ENCODE data around the gene NUP188. TPM values are rescaled to one million over a fixed set of nuclear protein-coding genes. Genes with fewer than 3 reads are reported as not detected.

Gene NUP188
- total and polyA plus RNA-seq, 4 donors = 30.3 to 43.6 (median 32.5) TPM

GRCh38 chr9:129011170-129011569 is 63.7 kb downstream of the NUP188 start:
- Histone ChIP-seq H3K27me3 (ENCODE audit: control insufficient read depth, insufficient read depth, low read length) (no peaks in the 10 kb centered on the region), H3K27ac (ENCODE audit: low read depth, low read length) (no peak overlapping the region), H3K4me3 (ENCODE audit: low read depth, low read length) (no peak overlapping the region), H3K4me1 (ENCODE audit: control insufficient read depth, insufficient read depth, low read length) (peaks cover 10% of the 10 kb centered on the region), H3K9me3 (ENCODE audit: control insufficient read depth, insufficient read depth, low read length) (no peaks in the 10 kb centered on the region), H3K36me3 (ENCODE audit: control insufficient read depth, insufficient read depth, low read length) (peaks cover 96% of the 10 kb centered on the region)
- DNase-seq (ENCODE audit: low read depth in 4 of 6, low spot score in 6 of 6) = no peak
- 95% methylated on average over 17 of the region's 19 CpGs for WGBS (ENCODE audit: insufficient coverage)

GRCh38 chr9:129011761-129012181 is 64.3 kb downstream of the NUP188 start:
- peaks cover 6% of the 10 kb centered on the region for H3K4me1 ChIP-seq (ENCODE audit: control insufficient read depth, insufficient read depth, low read length)
- no peaks in the 10 kb centered on the region for H3K9me3 ChIP-seq (ENCODE audit: control insufficient read depth, insufficient read depth, low read length)
- peaks cover 93% of the 10 kb centered on the region for H3K36me3 ChIP-seq (ENCODE audit: control insufficient read depth, insufficient read depth, low read length)
- DNase-seq (ENCODE audit: low read depth in 4 of 6, low spot score in 6 of 6) = no peak
- WGBS (ENCODE audit: insufficient coverage) = 75% methylated on average over 11 of the region's 11 CpGs
- H3K27me3 ChIP-seq (ENCODE audit: control insufficient read depth, insufficient read depth, low read length) = no peaks in the 10 kb centered on the region
- H3K4me3 ChIP-seq (ENCODE audit: low read depth, low read length) = no peak overlapping the region
- H3K27ac ChIP-seq (ENCODE audit: low read depth, low read length) = no peak overlapping the region

GRCh38 chr9:129012343-129012742 is 64.8 kb downstream of the NUP188 start:
- no peak for DNase-seq (ENCODE audit: low read depth in 4 of 6, low spot score in 6 of 6)
- H3K27me3 ChIP-seq (ENCODE audit: control insufficient read depth, insufficient read depth, low read length) = no peaks in the 10 kb centered on the region
- 100% methylated on average over 3 of the region's 7 CpGs for WGBS (ENCODE audit: insufficient coverage)
- H3K4me3 ChIP-seq (ENCODE audit: low read depth, low read length) = no peak overlapping the region
- peaks cover 90% of the 10 kb centered on the region for H3K36me3 ChIP-seq (ENCODE audit: control insufficient read depth, insufficient read depth, low read length)
- H3K27ac ChIP-seq (ENCODE audit: low read depth, low read length) = no peak overlapping the region
- no peaks in the 10 kb centered on the region for H3K9me3 ChIP-seq (ENCODE audit: control insufficient read depth, insufficient read depth, low read length)
- H3K4me1 ChIP-seq (ENCODE audit: control insufficient read depth, insufficient read depth, low read length) = peaks cover under 1% of the 10 kb centered on the region

- Histone ChIP-seq H3K9me3 (ENCODE audit: control insufficient read depth, insufficient read depth, low read length) (no peaks in the 10 kb centered on the region), H3K27me3 (ENCODE audit: control insufficient read depth, insufficient read depth, low read length) (no peaks in the 10 kb centered on the region), H3K36me3 (ENCODE audit: control insufficient read depth, insufficient read depth, low read length) (peaks cover 88% of the 10 kb centered on the region), H3K4me1 (ENCODE audit: control insufficient read depth, insufficient read depth, low read length) (no peaks in the 10 kb centered on the region), H3K27ac (ENCODE audit: low read depth, low read length) (no peak overlapping the region), H3K4me3 (ENCODE audit: low read depth, low read length) (no peak overlapping the region)
- 89% methylated on average over 16 of the region's 16 CpGs for WGBS (ENCODE audit: insufficient coverage)
- no peak for DNase-seq (ENCODE audit: low read depth in 4 of 6, low spot score in 6 of 6)
Observed at GRCh38 chr9:129012893-129013448, 65.5 kb downstream of the NUP188 start.

DNA sequence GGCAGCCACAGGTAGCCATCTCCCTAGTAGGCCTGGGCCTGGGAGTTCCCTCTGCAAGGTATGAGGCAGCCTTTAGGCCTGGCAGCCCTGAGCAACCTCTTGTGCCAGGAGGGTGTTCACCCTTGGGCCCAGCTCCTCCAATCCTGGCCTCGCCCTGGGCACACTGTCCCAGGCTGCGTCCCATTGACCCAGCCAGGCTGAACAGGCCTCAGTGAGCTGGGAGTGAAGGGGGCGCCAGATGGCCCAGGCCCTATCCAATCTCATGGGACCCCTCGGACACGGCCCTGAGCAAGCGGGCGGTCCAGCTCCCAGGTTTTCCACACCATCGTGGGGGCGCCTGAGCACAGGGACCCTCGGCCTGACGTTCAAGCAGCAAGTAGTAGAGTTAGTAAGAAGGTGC is 66.2 kb downstream of the NUP188 start:
- no peak for DNase-seq (ENCODE audit: low read depth in 4 of 6, low spot score in 6 of 6)
- H3K27ac ChIP-seq (ENCODE audit: low read depth, low read length) = no peak overlapping the region
- H3K4me3 ChIP-seq (ENCODE audit: low read depth, low read length) = no peak overlapping the region
- no peaks in the 10 kb centered on the region for H3K9me3 ChIP-seq (ENCODE audit: control insufficient read depth, insufficient read depth, low read length)
- H3K27me3 ChIP-seq (ENCODE audit: control insufficient read depth, insufficient read depth, low read length) = no peaks in the 10 kb centered on the region
- H3K36me3 ChIP-seq (ENCODE audit: control insufficient read depth, insufficient read depth, low read length) = peaks cover 84% of the 10 kb centered on the region
- 93% methylated on average over 11 of the region's 11 CpGs for WGBS (ENCODE audit: insufficient coverage)
- no peaks in the 10 kb centered on the region for H3K4me1 ChIP-seq (ENCODE audit: control insufficient read depth, insufficient read depth, low read length)

GRCh38 chr9:129014124-129014523 is 66.6 kb downstream of the NUP188 start:
- H3K27ac ChIP-seq (ENCODE audit: low read depth, low read length) = no peak overlapping the region
- H3K4me1 ChIP-seq (ENCODE audit: control insufficient read depth, insufficient read depth, low read length) = no peaks in the 10 kb centered on the region
- H3K27me3 ChIP-seq (ENCODE audit: control insufficient read depth, insufficient read depth, low read length) = no peaks in the 10 kb centered on the region

GRCh38 chr9:129014608-129015007 is 67.1 kb downstream of the NUP188 start:
- no peak for DNase-seq (ENCODE audit: low read depth in 4 of 6, low spot score in 6 of 6)
- H3K27ac ChIP-seq (ENCODE audit: low read depth, low read length) = no peak overlapping the region
- WGBS (ENCODE audit: insufficient coverage) = 90% methylated on average over 8 of the region's 8 CpGs
- peaks cover 82% of the 10 kb centered on the region for H3K36me3 ChIP-seq (ENCODE audit: control insufficient read depth, insufficient read depth, low read length)
- no peaks in the 10 kb centered on the region for H3K4me1 ChIP-seq (ENCODE audit: control insufficient read depth, insufficient read depth, low read length)
- H3K9me3 ChIP-seq (ENCODE audit: control insufficient read depth, insufficient read depth, low read length) = no peaks in the 10 kb centered on the region
- no peak overlapping the region for H3K4me3 ChIP-seq (ENCODE audit: low read depth, low read length)
- no peaks in the 10 kb centered on the region for H3K27me3 ChIP-seq (ENCODE audit: control insufficient read depth, insufficient read depth, low read length)

More at GRCh38 chr9:129014124-129014523, 66.6 kb downstream of the NUP188 start:
- Histone ChIP-seq H3K4me3 (ENCODE audit: low read depth, low read length) (no peak overlapping the region), H3K36me3 (ENCODE audit: control insufficient read depth, insufficient read depth, low read length) (peaks cover 82% of the 10 kb centered on the region), H3K9me3 (ENCODE audit: control insufficient read depth, insufficient read depth, low read length) (no peaks in the 10 kb centered on the region)
- no peak for DNase-seq (ENCODE audit: low read depth in 4 of 6, low spot score in 6 of 6)
- WGBS (ENCODE audit: insufficient coverage) = 92% methylated on average over 11 of the region's 11 CpGs

- Histone ChIP-seq H3K4me3 (ENCODE audit: low read depth, low read length) (no peak overlapping the region), H3K27me3 (ENCODE audit: control insufficient read depth, insufficient read depth, low read length) (no peaks in the 10 kb centered on the region), H3K4me1 (ENCODE audit: control insufficient read depth, insufficient read depth, low read length) (peaks cover 14% of the 10 kb centered on the region), H3K27ac (ENCODE audit: low read depth, low read length) (no peak overlapping the region), H3K36me3 (ENCODE audit: control insufficient read depth, insufficient read depth, low read length) (peaks cover 54% of the 10 kb centered on the region), H3K9me3 (ENCODE audit: control insufficient read depth, insufficient read depth, low read length) (no peaks in the 10 kb centered on the region)
- no peak for DNase-seq (ENCODE audit: low read depth in 4 of 6, low spot score in 6 of 6)
- WGBS (ENCODE audit: insufficient coverage) = 73% methylated on average over 8 of the region's 8 CpGs
Observed at GRCh38 chr9:129021091-129021490, 73.6 kb downstream of the NUP188 start.

DNA sequence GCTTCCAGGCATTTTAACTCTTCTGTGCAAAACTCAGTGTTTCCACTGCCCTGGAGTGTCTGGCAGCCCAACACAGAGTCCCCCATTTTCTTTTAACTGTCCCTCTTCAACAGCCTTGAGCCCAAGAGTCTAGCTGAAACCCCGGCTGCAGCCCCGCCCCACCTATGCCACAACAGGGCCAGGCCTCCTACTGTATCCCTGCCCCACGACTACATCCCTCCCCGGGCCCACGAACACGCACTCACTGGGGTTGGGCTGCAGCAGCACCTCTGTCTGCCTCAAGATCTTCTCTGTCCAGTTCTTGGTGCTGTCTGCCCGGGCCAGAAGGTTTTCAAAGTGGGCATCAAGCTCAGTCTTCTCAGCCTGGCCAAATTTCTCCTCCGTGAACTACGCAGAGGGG is 74.5 kb downstream of the NUP188 start:
- H3K9me3 ChIP-seq (ENCODE audit: control insufficient read depth, insufficient read depth, low read length) = no peaks in the 10 kb centered on the region
- peaks cover 23% of the 10 kb centered on the region for H3K4me1 ChIP-seq (ENCODE audit: control insufficient read depth, insufficient read depth, low read length)
- H3K4me3 ChIP-seq (ENCODE audit: low read depth, low read length) = no peak overlapping the region
- no peak overlapping the region for H3K27ac ChIP-seq (ENCODE audit: low read depth, low read length)
- no peak for DNase-seq (ENCODE audit: low read depth in 4 of 6, low spot score in 6 of 6)
- peaks cover 48% of the 10 kb centered on the region for H3K36me3 ChIP-seq (ENCODE audit: control insufficient read depth, insufficient read depth, low read length)
- H3K27me3 ChIP-seq (ENCODE audit: control insufficient read depth, insufficient read depth, low read length) = no peaks in the 10 kb centered on the region
- WGBS (ENCODE audit: insufficient coverage) = 76% methylated on average over 8 of the region's 9 CpGs

DNA sequence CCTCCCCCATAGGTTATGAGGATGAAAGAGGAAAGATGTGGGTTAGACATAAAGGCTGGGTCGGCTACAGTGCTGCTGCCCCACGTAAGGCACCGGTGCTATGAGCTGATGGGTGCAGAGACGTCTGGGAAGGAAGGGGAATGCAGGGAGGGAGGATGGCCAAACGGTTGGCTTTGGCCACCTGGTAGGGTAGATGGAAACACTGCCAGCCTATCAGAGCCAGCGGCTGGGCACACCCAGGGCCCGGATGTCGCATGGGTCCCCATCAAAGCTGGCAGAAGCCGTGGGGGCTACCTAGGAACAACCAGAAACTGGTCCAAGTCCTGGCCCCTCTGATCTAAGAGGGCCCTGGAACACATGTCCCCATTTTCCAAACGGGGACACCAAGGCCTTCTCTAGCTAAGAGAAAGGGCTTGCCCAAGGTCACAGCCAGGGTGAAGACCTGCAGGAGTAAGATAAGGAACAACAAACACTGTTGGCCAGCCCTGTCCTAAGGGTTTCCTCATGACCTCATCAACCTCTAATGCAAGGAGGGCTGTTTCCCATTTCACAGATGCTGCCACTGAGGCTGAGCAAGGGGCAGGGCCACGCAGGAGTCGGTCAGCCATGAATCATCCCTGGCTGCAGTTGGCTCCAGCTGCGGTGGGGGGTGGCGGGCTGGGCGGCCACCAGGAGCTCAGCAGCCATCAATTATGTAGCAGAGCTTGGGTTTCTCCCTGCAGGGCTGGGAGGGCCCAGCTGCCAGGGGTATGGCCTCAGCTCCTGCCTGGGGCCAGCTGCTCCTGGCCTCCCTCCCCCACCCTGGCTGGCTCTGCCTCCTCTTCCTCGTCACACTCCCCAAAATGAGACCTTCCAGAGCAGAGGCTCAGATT is 75.8 kb downstream of the NUP188 start:
- Histone ChIP-seq H3K27me3 (ENCODE audit: control insufficient read depth, insufficient read depth, low read length) (no peaks in the 10 kb centered on the region), H3K36me3 (ENCODE audit: control insufficient read depth, insufficient read depth, low read length) (peaks cover 41% of the 10 kb centered on the region), H3K4me1 (ENCODE audit: control insufficient read depth, insufficient read depth, low read length) (peaks cover 31% of the 10 kb centered on the region), H3K4me3 (ENCODE audit: low read depth, low read length) (no peak overlapping the region), H3K9me3 (ENCODE audit: control insufficient read depth, insufficient read depth, low read length) (no peaks in the 10 kb centered on the region), H3K27ac (ENCODE audit: low read depth, low read length) (no peak overlapping the region)
- peak in 1 of 6 donors; percentile 15 for DNase-seq (ENCODE audit: low read depth in 4 of 6, low spot score in 6 of 6)
- WGBS (ENCODE audit: insufficient coverage) = 64% methylated on average over 16 of the region's 16 CpGs
